Nephron (organoid): ENCODE measurements around the gene MRPS15.

ENCODE experiments used
- H3K27ac Mint-ChIP-seq, 3 experiments: 2 replicates each; pipeline ENCODE4 v1.8.0; 2020; ENCODE audit warnings: mixed read lengths in 3 of 3, mild to moderate bottlenecking in 2 of 3, moderate library complexity in 1 of 3
- H3K27me3 Mint-ChIP-seq: 2 replicates; pipeline ENCODE4 v1.8.0; 2021; ENCODE audit warnings: low read depth, mild to moderate bottlenecking, moderate library complexity, mixed read lengths
- H3K36me3 Mint-ChIP-seq: 2 replicates; pipeline ENCODE4 v1.8.0; 2020; ENCODE audit warnings: low read depth, mixed read lengths
- H3K4me1 Mint-ChIP-seq: 2 replicates; pipeline ENCODE4 v1.8.0; 2020; ENCODE audit warnings: mixed read lengths
- H3K4me3 Mint-ChIP-seq, 3 experiments: 2 replicates each; pipeline ENCODE4 v1.8.0; 2020; ENCODE audit warnings: mild to moderate bottlenecking in 3 of 3, mixed read lengths in 3 of 3, moderate library complexity in 2 of 3
- H3K9me3 Mint-ChIP-seq: 2 replicates; pipeline ENCODE4 v1.8.0; 2020; ENCODE audit warnings: mixed read lengths
- TF ChIP-seq, protein P1 (sequence below), 3 experiments: fragments of 200-600 bp; sonication (generic); IDR thresholded peaks; one replicate each; pipeline ENCODE4 v1.5.0; 2021; ENCODE audit warnings: antibody characterized with exemption in 3 of 3; ENCODE audit not compliant: unreplicated experiment in 3 of 3

The MRPS15 gene

DNA sequence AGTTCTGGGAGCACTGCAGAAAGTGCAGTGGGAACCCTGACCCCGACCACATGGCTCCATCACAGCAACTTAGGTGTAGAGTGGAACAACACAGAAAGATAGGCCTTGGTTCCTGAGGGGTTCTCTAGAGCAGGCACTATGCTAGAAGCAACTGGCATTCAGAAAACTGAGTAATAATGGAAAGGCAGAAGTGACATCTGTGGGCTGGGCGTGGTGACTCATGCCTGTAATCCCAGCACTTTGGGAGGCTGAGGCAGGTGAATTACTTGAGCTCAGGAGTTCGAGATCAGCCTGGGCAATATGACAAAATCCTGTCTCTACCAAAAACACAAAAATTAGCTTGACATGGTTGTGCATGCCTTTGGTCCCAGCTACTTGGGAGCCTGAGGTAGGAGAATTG, 5.3 kb downstream of the MRPS15 start:
- Mint-ChIP-seq H3K27me3 (no peaks in the 10 kb centered on the region), H3K4me1 (peaks cover 8% of the 10 kb centered on the region), H3K9me3 (no peaks in the 10 kb centered on the region), H3K27ac (no peak overlapping the region), H3K4me3 (no peak overlapping the region), H3K36me3 (peaks cover 39% of the 10 kb centered on the region)
- TF ChIP-seq, protein P1, sequence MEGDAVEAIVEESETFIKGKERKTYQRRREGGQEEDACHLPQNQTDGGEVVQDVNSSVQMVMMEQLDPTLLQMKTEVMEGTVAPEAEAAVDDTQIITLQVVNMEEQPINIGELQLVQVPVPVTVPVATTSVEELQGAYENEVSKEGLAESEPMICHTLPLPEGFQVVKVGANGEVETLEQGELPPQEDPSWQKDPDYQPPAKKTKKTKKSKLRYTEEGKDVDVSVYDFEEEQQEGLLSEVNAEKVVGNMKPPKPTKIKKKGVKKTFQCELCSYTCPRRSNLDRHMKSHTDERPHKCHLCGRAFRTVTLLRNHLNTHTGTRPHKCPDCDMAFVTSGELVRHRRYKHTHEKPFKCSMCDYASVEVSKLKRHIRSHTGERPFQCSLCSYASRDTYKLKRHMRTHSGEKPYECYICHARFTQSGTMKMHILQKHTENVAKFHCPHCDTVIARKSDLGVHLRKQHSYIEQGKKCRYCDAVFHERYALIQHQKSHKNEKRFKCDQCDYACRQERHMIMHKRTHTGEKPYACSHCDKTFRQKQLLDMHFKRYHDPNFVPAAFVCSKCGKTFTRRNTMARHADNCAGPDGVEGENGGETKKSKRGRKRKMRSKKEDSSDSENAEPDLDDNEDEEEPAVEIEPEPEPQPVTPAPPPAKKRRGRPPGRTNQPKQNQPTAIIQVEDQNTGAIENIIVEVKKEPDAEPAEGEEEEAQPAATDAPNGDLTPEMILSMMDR (IDR thresholded peaks at IDR 0.05; ENCODE audit: unreplicated experiment in 3 of 3): no peak

DNA sequence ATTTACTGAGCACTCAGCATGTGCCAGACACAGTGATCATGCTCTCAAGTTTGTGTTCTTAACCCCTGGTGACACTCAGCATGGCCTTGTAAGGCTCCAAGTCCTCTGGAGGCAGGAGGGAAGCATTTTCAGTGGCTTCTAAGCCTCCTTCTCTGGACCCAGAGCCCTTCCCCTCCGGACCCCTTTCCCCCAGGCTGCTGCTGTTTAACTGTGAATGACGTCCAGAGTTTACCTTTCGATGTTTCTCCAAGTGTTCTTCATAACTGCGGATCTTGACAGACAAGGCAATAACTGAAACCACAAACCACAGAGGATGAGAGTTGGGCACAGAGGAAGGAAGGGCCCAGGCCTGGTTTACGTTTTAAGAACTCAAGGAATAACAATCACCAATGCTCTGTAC, 6.5 kb downstream of the MRPS15 start:
- no peaks in the 10 kb centered on the region for H3K9me3 Mint-ChIP-seq
- H3K27ac Mint-ChIP-seq: no peak overlapping the region
- no peaks in the 10 kb centered on the region for H3K4me1 Mint-ChIP-seq
- H3K4me3 Mint-ChIP-seq: no peak overlapping the region
- TF ChIP-seq, protein P1 (IDR thresholded peaks at IDR 0.05; ENCODE audit: unreplicated experiment in 3 of 3): no peak
- H3K36me3 Mint-ChIP-seq: peaks cover 42% of the 10 kb centered on the region
- no peaks in the 10 kb centered on the region for H3K27me3 Mint-ChIP-seq

DNA sequence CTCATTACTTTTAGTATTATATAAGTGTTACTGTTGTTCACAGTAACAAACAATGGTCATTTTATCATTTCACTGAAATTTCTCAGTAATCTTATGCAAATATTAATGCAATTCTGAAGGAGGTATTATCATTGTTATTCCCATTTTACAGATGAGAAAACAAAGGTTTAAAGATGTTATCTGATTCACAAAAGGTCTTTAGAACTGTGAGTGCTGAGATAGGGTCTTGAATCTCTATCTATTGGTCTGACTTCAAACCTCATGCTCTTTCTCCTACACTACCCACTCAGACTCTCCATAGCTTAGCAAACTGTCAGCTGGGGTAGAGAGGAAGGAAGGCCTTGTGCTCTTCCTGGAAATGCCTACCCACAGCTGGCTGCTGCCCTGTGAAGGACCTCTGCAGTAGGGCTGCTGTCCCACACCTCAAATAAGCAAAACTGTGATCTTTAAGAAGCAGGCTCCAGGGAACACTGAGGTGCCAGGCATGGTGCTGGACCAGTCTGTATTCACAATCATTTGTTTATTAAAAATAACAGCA, 7.7 kb downstream of the MRPS15 start:
- Mint-ChIP-seq H3K36me3 (peaks cover 40% of the 10 kb centered on the region), H3K27ac (no peak overlapping the region), H3K27me3 (no peaks in the 10 kb centered on the region), H3K4me1 (peaks cover 3% of the 10 kb centered on the region), H3K9me3 (no peaks in the 10 kb centered on the region), H3K4me3 (no peak overlapping the region)
- TF ChIP-seq, protein P1 (IDR thresholded peaks at IDR 0.05; ENCODE audit: unreplicated experiment in 3 of 3): no peak

DNA sequence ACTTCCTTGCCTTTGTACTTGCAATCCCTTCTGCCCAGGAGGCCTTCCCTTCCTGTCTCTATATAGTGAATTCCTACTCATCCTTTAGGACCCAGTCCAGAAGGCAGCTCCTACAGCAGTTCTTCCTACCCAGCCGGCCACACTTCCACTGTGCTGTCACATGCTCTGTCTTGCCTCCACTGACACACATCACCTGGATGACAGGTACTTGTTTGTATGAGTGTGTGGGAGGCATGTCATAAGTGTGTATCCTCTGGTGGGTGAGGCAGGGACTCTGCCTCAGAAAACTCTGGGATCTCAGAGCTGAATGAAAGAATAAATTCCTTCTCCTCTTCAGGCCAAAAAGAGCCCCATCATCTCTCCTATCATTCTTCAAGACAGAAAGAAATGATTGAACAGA, 8.8 kb downstream of the MRPS15 start:
- TF ChIP-seq, protein P1 (IDR thresholded peaks at IDR 0.05; ENCODE audit: unreplicated experiment in 3 of 3): no peak
- Mint-ChIP-seq H3K36me3 (peaks cover 30% of the 10 kb centered on the region), H3K4me1 (peaks cover 6% of the 10 kb centered on the region), H3K27ac (peak overlapping the region in 1 of 3 experiments; percentile 2), H3K9me3 (no peaks in the 10 kb centered on the region), H3K27me3 (no peaks in the 10 kb centered on the region), H3K4me3 (peak overlapping the region in 1 of 3 experiments; percentile 8)

DNA sequence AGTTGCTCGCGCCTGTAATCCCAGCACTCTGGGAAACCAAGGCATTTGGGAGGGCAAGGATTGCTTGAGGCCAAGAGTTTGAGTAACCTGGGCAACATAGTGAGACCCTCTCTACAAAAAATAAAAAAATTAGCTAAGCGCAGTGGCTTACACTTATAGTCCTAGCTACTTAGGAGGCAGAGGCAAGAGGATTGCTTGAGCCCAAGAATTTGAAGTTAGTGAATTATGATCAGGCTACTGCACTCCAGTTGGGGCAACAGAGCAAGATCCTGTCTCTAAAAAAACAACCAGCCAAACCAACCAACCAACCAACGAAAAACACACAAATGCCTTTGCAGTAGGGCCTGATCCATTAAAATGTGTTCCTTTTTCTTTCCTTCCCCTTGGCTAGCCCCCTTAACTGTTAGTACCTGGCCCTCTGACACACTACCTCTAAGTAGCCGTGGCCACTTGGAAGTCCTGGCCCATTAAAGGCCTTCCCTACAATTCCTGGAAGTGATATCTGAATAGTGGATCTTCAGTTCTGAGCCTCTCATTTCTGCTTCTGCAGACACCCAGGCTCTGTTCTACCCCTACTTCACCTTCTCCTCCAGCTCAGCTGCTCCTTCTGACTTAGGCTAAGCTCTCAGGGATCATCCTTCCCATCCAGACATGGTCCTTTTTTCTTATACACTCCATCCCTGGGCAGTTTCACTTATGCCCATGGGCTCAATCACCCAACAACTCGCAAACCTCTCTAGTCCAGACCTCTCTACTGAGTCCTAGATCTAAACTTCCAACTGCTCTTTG, 10.4 kb downstream of the MRPS15 start:
- no peaks in the 10 kb centered on the region for H3K27me3 Mint-ChIP-seq
- H3K9me3 Mint-ChIP-seq: no peaks in the 10 kb centered on the region
- peak overlapping the region; percentile 31 to 64 (median 56) for H3K4me3 Mint-ChIP-seq
- peak overlapping the region in 2 of 3 experiments; percentile 21 to 31 for H3K27ac Mint-ChIP-seq
- peaks cover 24% of the 10 kb centered on the region for H3K36me3 Mint-ChIP-seq
- TF ChIP-seq, protein P1 (IDR thresholded peaks at IDR 0.05; ENCODE audit: unreplicated experiment in 3 of 3): no peak
- H3K4me1 Mint-ChIP-seq: peaks cover 11% of the 10 kb centered on the region

DNA sequence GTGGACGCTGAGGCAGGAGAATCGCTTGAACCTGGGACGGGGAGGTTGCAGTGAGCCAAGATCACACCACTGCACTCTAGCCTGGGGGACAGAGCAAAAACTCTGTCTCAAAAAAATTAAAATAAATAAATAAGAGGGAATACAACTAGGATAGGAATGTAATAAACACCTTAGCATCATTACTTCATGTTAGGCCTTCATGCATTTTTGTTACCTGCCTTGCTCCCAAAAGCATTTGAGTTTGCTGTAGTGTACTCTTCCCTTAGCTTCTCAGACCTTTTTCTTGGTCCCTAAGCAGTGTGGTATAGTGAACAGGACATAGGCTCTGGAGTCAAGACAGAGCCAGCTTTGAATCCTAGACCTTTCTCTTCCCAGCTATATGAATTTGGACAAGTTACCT, 11.1 kb downstream of the MRPS15 start:
- H3K27me3 Mint-ChIP-seq: no peaks in the 10 kb centered on the region
- peaks cover 18% of the 10 kb centered on the region for H3K4me1 Mint-ChIP-seq
- H3K27ac Mint-ChIP-seq: no peak overlapping the region
- peaks cover 21% of the 10 kb centered on the region for H3K36me3 Mint-ChIP-seq
- TF ChIP-seq, protein P1 (IDR thresholded peaks at IDR 0.05; ENCODE audit: unreplicated experiment in 3 of 3): no peak
- H3K4me3 Mint-ChIP-seq: peak overlapping the region in 2 of 3 experiments; percentile 13 to 15
- H3K9me3 Mint-ChIP-seq: no peaks in the 10 kb centered on the region
